ENCODE measurements around the gene PCK2. TPM values are rescaled to one million over a fixed set of nuclear protein-coding genes. Genes with fewer than 3 reads are reported as not detected.

Gene PCK2
- total and polyA plus RNA-seq, 2 of the 13 experiments (the other 11 are each of a cell fraction or from before 2014, with no cell fraction given) = 129 to 272 TPM

DNA sequence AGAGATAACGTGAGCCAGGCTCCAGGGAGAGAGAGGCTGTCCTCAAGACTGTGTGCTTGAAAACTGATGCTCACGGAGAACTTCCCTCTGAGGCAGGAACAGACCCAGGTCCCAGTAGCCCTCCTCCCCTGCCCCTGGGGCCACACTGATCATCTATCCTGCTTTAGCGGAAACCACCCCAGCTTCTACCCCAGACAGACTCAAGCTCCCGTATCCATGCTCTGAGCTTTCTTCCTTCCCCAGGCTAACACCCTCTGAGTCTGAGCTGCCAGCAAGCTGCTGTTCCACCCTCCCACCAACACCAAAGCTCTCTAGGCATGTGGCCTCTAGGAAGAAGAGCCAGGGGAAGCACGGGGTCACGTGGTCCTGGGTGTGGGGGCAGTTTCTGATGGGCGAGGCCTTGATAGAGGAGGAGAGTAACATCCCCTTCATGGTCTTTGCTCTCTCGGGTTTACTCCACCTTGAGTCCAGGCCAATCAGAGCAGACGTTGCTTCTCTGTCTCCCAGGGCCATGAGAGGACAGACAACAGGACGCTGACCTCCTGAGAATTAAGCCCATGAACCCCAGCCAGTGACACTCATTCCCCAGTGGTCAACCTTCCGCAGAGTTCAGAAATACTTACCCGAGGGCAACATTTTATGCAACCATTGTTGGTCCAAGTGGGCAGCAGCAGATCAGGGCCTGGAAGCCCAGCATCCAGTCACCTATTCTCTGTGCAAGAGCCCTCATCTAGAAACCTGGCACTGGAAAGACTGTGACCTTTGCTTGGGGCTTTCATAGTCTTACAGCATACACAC, 1.4 kb downstream of the PCK2 start (continued):
- TF ChIP-seq, protein P1, sequence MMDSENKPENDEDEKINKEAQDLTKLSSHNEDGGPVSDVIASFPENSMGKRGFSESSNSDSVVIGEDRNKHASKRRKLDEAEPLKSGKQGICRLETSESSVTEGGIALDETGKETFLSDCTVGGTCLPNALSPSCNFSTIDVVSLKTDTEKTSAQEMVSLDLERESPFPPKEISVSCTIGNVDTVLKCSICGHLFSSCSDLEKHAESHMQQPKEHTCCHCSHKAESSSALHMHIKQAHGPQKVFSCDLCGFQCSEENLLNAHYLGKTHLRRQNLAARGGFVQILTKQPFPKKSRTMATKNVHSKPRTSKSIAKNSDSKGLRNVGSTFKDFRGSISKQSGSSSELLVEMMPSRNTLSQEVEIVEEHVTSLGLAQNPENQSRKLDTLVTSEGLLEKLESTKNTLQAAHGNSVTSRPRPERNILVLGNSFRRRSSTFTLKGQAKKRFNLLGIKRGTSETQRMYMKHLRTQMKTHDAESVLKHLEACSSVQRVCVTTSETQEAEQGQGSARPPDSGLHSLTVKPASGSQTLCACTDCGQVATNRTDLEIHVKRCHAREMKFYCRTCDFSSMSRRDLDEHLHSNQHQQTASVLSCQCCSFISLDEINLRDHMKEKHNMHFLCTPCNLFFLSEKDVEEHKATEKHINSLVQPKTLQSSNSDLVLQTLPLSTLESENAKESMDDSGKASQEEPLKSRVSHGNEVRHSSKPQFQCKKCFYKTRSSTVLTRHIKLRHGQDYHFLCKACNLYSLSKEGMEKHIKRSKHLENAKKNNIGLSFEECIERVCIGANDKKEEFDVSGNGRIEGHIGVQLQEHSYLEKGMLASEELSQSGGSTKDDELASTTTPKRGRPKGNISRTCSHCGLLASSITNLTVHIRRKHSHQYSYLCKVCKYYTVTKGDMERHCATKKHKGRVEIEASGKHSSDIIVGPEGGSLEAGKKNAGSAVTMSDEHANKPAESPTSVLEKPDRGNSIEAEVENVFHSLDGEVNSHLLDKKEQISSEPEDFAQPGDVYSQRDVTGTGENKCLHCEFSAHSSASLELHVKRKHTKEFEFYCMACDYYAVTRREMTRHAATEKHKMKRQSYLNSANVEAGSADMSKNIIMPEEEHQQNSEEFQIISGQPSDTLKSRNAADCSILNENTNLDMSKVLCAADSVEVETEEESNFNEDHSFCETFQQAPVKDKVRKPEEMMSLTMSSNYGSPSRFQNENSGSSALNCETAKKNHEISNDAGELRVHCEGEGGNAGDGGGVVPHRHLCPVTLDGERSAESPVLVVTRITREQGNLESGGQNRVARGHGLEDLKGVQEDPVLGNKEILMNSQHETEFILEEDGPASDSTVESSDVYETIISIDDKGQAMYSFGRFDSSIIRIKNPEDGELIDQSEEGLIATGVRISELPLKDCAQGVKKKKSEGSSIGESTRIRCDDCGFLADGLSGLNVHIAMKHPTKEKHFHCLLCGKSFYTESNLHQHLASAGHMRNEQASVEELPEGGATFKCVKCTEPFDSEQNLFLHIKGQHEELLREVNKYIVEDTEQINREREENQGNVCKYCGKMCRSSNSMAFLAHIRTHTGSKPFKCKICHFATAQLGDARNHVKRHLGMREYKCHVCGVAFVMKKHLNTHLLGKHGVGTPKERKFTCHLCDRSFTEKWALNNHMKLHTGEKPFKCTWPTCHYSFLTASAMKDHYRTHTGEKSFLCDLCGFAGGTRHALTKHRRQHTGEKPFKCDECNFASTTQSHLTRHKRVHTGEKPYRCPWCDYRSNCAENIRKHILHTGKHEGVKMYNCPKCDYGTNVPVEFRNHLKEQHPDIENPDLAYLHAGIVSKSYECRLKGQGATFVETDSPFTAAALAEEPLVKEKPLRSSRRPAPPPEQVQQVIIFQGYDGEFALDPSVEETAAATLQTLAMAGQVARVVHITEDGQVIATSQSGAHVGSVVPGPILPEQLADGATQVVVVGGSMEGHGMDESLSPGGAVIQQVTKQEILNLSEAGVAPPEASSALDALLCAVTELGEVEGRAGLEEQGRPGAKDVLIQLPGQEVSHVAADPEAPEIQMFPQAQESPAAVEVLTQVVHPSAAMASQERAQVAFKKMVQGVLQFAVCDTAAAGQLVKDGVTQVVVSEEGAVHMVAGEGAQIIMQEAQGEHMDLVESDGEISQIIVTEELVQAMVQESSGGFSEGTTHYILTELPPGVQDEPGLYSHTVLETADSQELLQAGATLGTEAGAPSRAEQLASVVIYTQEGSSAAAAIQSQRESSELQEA (CRISPR knock-in tag; IDR thresholded peaks at IDR 0.05; ENCODE audit: not compliant biosample characterization) = peak; percentile 76
- TF ChIP-seq ZFX (CRISPR knock-in tag; IDR thresholded peaks at IDR 0.05; ENCODE audit: low read depth) (peak; percentile 97), ELF3 (CRISPR knock-in tag; IDR thresholded peaks at IDR 0.05) (peak; percentile 96), TEAD3 (CRISPR knock-in tag; optimal IDR thresholded peaks at IDR 0.05; ENCODE audit: borderline replicate concordance) (peak; percentile 93), ZNF260 (CRISPR knock-in tag; IDR thresholded peaks at IDR 0.05; ENCODE audit: borderline replicate concordance, low read depth) (peak; percentile 82; the same call in 1 of the 2 replicates), GZF1 (CRISPR knock-in tag; IDR thresholded peaks at IDR 0.05) (peak; percentile 95), ZSCAN5A (CRISPR knock-in tag; IDR thresholded peaks at IDR 0.05; ENCODE audit: borderline replicate concordance) (peak; percentile 98), SIN3A (IDR thresholded peaks at IDR 0.05; ENCODE audit: borderline replicate concordance, low read depth, low read length) (peak; percentile 97), NFKB2 (CRISPR knock-in tag; IDR thresholded peaks at IDR 0.05; ENCODE audit: borderline replicate concordance) (peak; percentile 98), ZNF703 (CRISPR knock-in tag; IDR thresholded peaks at IDR 0.05; ENCODE audit: borderline replicate concordance) (no peak), AGO2 (optimal IDR thresholded peaks at IDR 0.05; ENCODE audit: low read depth, low read length) (no peak), ZNF142 (CRISPR knock-in tag; IDR thresholded peaks at IDR 0.05) (peak; percentile 75; the same call in 1 of the 2 replicates)
